HG03354 (cell line): Measurements from ENCODE around the gene ING5.
"Not testable (repeated sequence)": the region's sequence is repeated elsewhere in the genome, so short reads cannot be mapped to it uniquely, and the experiment has no call there.

Experiments used
- ATAC-seq: cut with Tn5 transposase; IDR thresholded peaks from one replicate; pipeline ENCODE4 v1.9.1; 2021; ENCODE audit warnings: mild to moderate bottlenecking; ENCODE audit not compliant: unreplicated experiment, poor library complexity, severe bottlenecking

The ING5 gene

DNA sequence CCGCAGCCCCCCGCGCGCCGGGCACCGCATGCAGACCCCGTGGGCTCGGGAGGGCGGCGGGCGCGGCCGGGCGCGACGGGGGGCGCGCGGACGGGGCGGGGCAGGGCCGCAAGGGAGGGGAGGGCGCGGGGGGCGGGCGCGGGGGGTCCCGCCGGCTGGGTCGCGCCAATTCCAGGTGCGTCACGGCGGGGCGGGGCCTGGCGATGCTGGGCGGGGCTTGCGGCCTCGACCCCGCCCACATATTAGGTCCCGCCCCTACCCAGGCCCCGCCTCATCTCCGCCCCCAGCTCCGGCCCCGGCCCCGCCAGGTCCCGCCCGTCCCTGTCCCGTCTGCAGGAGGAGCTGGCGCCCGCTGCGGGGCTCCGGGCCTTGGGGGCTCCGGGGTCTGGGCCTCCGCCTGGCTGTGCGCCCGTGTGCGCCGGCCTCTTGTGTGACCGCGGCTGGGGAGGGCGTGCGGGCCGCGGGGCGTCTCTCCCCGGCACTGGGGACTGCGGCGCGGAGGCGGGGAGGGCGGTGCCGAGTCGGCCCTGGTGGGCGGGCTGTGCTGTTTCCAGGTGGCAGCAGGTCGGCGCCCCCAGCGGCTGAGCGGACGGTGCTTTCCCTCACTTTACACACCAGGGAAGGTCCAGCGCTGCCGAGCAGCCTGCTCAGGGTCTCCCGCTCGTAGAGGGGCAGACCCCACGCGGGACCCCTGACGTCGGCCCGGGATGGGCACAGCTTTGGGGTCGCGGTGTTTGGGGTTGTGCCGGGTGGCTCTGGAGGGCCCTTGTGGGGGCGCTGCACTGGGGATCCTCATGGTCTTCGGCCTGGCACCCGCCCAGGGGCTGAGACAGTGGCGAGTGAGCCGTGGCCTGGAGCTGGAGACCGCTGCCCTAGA, 554 bp downstream of the ING5 start:
- peak; percentile 75 for ATAC-seq

DNA sequence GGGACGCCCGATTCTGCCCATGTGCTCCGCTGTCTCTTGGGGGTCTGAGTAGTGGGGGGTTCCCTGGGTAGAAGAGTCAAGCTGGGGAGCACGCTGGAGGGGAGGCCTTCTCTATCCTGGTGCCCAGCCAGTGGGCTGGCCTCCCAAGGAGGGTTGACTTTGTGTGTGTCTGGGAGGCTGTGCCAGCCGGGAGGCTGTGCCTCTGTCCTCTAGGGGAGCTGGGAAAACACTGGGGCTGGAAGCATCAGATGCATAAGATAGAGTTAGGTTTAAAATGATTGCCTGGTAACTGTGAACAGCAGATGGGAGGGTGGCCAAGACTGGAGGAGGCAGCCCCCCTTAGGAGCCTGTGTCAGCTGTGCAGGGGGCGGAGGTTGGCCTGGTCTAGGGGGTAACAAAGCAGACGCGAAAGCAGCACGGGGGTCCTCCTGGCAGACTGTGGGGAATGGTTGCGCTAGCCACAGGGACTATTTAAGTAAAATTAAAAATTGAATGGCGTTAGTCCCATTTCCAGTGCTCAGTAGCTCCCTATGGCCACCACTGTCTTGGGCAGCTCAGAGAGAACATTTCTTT, 1.3 kb downstream of the ING5 start:
- no peak for ATAC-seq

DNA sequence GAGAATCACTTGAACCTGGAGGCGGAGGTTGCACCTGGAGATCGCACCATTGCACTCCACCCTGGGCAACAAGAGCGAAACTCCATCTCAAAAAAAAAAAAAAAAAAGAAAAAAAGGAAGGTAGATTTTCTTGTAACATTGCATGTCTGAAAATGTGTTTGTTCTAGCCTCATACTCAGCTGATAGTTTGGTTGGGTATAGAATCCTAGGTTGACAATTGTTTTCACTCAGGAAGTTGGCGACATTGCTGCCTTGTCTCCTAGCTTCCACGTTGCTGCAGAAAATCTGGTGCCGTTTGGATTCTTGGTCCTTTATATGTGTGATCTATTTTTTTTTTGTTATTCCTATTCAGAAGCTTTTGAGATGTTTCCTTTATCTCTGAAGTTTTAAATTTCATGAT, 4.7 kb downstream of the ING5 start:
- no peak for ATAC-seq

DNA sequence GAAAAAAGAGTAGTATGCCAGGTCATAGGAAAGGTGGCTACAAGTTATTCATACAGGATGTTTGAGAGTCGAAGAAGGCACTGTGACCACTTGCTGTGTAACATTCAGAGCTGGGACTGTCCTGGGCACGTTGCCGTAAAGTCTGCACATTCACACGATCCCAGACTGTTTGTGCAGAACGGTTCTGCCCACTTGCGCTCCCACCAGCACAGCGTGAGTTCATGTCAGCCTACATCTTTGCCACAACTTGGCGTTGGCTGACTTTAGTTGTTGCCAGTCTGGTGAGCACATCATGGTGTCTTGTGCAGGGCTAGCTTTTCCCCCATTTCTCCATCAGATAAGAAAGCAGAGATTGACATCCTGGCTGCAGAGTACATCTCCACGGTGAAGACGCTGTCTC, 7.0 kb downstream of the ING5 start:
- ATAC-seq = no peak

DNA sequence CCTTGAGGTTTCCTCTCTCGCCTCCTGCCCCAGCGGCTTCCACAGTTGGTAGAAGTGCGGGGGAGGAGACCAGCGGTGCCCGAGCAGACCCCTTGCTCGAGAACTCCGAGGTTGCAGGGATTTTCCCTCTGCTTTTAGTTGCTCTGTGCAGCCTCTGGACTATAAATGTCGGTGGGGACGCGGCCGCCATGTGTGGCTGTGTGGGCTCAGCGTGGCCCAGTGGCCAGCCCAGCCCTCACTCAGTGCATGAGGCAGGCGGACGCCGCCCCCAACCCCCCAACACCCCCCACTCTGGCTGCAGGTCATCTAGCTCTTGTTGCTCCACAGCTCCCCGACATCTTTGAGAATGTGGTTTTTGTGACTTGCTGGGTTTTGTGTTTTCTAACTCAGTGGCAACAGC, 17.3 kb downstream of the ING5 start:
- no peak for ATAC-seq

DNA sequence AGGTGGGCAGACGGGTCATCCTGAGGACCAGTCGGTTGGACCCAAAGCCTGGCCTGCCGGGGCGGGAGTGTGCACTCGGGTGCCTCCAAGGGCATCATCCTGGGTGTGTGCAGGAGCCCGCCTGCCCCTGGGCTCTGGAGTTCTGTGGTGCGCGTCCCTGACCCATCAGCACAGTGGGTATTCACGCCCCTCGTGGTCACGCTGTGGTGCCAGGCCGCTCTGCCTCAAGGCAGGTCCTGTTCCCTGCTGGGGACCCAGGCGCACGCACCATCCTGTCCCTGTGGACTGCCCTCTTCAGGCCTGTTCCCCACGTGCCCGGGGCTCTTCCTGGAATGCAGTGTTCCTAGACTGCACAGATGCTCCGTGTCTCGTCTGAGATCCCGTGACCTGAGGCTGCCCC, 18.3 kb downstream of the ING5 start:
- no peak for ATAC-seq

DNA sequence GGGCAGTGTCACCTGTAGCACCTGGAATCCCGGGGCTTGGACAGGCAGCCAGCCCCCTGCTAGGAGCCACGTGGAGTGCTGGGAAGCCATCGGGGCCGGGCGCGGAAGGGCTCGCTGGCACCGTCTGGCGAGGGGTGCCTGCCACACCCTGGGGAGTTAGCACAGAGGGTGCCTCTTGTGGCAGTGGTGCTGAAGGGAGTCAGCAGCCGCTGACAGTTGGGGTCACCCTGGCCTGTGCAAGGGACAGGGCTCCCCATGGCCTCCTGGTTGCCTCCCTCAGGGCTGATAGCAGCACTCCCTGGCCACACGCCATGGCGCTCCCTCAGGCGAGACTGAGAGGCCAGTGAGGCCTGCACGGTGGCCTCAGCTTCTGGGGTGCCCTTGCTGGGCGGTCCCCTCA, 18.7 kb downstream of the ING5 start:
- ATAC-seq = no peak

DNA sequence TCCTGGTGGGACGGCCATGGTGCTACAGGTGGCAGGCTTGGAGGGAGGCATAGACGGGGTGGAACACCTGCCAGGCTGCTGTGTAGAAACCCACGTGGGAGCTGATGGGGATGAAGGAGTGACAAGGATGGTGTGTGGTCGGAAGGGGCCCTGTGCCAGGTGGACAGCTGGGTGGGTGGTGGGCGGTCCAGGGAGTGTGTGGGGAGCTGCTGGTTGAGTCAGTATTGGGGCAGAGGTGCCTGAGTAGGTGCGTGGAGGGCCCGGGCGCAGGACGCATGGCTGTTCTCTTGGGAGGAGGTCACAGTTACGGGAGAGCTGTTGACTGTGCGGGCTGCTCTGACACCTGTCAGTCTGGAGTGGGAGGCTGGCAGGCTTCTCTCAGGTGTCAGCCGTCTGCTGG, 20.0 kb downstream of the ING5 start:
- no peak for ATAC-seq

DNA sequence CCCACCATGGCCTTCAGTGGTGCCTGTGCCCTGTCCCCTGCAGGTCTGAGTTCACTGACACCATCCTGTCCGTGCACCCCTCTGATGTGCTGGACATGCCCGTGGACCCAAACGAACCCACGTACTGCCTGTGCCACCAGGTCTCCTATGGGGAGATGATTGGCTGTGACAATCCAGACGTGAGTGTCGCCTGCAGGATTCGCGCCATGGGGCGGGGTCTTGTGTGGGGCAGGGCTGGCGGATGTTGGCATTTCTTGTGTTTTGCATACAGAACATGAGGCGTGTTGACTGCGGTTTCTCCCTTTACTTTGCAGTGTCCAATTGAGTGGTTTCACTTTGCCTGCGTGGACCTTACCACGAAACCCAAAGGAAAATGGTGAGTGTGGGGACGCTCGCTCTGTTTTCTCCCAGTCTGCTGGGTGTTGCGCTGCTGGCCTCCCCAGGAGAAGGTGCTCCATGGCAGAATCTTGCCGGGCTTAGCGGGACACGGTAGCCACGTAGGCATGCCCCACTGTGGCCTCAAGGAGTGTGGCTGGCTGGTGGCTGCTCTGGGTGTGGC, 21.1 kb downstream of the ING5 start:
- ATAC-seq = no peak

DNA sequence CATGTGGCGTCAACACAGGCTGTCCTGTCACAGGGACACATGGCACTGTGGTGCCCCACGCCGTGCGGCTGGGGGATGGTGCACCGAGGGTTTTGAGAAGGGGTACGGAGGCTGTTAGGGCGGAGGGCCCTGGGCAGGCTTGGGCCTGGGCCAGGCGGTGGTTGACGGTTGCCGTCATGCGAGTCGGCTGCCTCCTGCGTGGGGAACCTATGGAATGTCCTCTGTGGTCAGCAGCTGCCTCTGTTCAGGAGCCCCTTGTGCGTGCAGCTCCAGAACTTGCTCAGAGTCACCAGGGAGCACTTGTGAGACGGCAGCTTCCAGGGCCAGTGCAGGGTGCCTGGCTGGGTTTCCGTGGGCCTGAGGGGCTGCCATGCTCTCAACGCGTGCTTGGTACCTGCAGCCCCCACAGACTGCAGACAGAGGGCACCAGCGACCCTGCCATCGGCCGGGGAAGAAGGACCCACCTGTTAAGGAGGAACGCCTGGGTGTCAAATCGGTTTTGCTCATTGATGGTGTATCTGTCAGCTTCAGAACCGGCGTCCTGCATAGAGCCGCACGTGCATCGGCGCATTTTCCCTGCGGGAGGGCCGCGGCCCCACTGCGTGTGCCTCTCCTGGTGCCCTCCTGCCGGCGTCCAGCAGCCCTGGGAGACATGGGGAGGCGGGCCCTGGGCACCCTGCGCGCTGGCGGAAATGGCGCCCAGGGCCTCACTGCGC, 22.6 kb downstream of the ING5 start:
- ATAC-seq = no peak

DNA sequence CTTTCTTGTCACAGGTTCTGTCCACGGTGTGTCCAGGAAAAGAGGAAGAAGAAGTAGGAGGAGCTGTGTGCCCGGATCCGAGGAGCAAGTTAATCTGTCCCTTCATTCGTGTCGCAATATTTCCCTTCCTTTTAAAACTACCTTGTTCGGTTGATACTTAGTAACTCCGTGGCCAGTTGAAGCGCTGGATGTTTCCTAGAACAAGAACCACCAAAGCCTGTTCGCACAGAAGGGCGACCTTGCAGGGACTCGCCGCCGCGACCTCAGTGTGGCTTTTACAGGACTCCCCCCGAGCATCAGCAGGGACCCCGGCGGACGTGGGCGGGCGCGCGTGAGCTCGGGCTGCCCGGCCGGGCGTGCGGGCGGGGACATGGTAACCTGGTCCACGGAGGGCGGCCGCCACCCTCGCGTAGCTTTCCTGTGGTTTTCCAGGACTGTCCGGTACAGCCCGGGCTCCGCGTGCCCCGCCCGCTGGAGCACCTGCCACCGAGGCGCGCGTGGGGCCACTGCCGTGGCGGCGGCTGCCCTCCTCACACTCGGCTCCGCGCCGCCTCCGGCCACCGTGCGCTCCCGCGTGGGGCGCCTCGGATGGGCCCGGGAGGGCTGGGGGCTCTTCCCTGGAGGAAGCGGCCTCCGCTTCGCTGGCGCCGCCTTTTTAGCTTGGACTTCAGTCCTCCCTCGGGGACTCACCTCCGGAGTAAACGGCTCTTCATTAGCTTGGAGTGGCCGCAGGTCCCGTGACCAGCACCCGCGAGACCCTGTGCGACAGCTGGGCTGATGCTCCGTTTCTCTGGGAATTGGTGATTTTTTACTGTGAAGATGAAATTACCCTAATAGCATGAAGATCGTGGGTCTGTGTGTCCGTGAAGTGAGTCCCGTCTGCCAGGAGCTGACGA, 23.4 kb downstream of the ING5 start:
- ATAC-seq = no peak

DNA sequence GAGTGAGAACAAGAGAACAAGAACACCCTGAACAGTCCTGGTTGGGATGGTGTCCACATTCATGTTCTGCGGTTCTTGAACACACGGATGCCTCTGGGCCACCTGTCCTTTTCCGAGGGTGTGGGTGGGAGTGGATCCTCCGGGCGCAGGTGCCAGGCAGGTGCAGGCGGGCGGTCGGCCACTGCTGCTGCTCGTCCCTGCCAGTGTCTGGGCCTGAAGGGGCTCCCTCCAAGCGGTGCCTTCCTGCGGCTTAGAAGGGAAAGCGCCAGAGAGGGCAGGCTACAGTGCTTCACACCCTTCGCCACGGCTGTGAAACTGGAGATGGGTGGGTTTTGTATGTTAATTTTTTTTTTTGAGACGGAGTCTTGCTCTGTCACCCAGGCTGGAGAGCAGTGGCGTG, 24.6 kb downstream of the ING5 start:
- ATAC-seq = no peak

DNA sequence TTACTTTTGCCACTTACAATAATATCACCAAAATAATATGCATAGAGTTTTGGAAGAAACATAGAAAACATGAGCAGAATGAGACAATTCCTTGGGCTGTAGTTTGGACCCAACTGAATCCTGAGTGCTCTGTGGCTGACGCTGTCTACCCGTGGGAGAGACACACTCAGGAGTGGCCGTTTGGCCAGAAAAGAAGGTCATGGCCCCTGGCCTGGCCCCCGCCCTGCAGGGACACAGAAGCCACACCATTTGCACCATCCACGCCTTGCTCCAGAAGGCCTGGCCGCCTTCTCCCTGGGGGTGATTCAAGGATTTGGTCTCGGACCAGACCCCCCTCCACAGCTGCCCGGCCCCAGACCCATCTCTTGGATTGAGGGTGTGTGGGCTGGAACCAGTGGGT, 26.2 kb downstream of the ING5 start:
- no peak for ATAC-seq

DNA sequence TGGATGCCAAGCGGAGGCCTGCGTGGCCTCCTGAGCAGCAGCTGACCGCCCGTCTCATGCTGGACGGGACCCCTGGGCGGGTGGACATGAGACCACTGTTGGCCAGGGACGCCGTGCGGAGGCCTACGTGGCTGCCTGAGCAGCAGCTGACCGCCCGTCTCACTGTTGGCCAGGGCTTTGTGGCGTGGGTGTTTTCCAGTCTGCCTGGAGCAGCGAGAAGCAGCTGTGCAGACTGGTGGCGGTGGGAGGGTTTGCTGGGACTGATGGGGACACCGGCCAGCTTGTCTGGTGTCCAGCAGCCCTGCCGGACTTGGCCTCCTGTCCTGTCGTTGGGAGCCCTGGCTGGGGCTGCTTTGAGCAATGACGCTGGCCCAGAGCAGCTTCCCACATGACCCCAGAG, 26.8 kb downstream of the ING5 start:
- ATAC-seq = no peak

DNA sequence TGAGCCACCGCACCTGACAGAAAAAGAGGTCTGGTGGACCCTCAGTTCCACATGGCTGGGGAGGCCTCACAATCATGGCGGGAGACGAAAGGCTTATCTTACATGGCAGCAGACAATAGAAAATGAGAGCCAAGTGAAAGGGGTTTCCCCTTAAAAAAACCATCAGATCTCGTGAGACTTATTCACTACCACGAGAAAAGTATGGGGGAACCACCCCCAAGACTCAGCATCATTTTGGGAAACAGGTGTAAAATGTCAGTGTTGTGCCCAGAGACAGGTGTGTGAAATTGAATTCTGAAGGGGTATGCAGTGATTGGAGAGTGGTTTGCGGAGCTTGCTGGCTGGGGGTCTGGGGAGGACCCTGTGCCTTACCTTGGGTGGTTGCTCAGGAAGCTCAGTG, 28.0 kb downstream of the ING5 start:
- ATAC-seq = no peak

DNA sequence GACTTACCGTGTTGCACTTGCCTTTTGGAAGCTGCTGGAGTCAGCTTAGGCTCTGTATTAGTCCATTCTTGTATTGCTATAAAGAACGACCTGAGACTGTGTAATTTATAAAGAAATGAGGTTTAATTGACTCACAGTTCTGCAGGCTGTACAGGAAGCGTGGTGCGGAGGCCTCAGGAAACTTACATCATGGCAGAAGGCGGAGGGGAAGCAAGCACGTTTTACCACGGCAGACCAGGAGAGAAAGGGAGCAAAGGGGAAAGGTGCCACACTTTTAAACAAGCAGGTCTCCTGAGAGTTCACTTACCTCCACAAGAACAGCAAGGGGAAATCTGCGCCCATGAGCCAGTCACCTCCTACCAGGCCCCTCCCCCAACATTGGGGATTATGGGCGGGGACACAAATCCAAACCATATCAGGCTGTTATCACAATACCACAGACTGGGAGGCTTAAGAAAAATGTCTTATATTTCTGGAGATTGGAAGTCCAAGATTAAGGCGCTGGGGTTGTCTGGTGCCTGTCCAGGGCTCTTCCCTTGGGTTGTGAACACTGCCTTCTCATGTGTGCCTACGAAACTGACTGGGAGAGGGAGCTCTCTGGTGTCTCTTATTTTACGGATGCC, 28.9 kb downstream of the ING5 start:
- no peak for ATAC-seq

DNA sequence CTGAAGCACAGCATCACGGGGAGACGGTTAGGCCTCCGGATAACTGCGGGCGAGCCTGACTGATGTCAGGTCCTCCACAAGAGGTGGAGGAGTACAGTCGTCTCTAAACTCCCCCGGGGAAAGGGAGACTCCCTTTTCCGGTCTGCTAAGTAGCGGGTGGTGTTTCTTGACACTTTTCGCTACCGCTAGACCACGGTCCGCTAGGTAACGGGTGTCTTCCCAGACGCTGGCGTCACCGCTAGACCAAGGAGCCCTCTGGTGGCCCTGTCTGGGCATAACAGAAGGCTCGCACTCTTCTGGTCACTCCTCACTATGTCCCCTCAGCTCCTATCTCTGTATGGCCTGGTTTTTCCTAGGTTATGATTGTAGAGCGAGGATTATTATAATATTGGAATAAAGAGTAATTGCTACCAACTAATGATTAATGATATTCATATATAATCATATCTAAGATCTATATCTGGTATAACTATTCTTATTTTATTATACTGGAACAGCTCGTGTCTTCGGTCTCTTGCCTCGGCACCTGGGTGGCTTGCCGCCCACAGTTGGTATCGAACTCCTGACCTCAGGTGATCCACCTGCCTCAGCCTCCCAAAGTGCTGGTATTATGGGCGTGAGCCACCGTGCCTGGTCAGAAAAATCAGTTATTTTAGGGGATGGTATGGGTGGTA, 30.8 kb downstream of the ING5 start:
- ATAC-seq = not testable (repeated sequence)

DNA sequence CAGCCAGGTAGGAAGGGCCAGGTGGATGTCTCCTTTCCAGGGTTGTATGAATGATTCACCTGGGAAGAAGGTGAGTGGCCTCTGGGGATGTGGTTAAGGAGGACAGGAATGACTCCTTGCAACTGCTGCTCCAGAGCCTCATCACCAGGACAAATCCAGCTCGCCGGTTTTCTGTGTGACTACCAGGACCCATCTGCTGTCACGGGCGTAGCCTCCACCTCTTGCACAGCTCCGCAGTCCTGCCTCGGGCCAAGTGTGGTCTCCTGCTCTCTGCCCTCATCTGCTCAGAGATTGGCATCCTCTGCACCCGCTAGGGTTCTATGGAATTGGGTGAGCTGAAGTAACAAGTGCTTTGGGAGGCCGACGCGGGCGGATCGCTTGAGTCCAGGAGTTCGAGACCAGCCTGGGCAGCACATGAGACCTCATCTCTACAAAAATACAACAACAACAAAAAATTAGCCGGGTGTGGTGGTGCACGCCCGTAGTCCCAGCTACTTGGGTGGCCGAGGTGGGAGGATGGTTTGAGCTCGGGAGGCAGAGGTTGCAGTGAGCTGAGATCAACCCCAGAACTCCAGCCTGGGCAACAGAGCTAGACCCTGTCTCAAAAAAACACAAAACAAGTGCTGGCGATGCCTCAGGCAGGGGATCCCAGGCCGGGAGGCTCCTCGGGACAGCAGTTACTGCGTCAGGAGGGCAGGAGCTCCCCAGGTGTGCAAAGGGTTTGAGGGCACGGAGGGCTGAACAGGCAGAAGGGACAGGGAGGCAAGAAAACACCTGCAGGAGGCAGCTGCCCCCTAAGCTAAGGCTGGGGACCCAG, 31.8 kb downstream of the ING5 start:
- no peak for ATAC-seq
